SKM-1 treated with dmso at 0.1 percent for 144 hours (cell line): ENCODE results near the gene EPS8L2.

Source experiments
- DNase-seq: peaks from one replicate; lab custom pipeline; 2025; ENCODE audit not compliant: unreplicated experiment; lab: John Stamatoyannopoulos, UW

Gene EPS8L2

DNA sequence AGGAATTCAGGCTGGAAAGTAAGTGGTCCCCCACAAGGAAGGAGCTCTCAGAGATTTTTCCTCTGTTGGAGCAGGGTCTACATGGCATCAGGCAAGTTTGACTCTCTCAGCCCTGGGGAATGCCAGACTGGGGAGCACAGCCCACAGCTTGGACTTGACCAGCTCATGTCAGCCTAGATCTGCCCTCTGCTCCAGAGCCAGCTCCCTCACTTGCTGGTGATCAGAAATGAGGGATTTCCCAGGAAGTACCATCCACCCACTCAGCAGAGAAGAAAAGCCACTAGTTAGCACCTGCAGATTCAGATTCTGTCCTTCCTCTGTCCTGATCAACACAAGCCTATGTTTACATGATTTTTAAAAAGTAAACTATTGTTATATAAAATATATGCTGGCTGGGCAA lies 54.2 kb downstream of the EPS8L2 start:
- no peak for DNase-seq

DNA sequence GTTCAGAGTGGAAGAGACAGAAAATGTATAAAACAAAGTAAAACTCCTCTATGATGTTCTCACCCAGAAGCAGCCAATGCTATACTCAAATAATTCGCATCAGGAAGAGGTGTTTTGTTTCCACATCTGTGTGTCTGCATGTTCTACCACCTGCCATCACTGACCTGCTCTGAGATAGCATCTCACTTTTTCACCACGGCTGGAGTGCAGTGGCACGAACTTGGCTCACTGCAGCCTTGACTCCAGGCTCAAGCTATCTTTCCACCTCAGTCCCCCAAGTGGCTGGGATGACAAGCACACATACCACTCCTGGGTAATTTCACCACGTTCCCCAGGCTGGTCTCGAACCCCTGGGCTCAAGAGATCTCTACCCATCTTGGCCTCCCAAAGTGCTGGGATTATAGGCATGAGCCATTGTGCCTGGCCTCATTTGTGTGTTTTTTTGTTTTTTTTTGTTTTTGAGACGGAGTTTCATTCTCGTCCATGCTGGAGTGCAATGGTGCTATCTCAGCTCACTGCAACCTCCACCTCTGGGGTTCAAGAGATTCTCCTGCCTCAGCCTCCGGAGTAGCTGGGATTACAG lies 55.6 kb downstream of the EPS8L2 start:
- no peak for DNase-seq

GRCh38 chr11:762421-763072 lies 56.5 kb downstream of the EPS8L2 start:
- peak; percentile 31 for DNase-seq

- no peak for DNase-seq
Observed at GRCh38 chr11:763073-763463, 57.0 kb downstream of the EPS8L2 start.

DNA sequence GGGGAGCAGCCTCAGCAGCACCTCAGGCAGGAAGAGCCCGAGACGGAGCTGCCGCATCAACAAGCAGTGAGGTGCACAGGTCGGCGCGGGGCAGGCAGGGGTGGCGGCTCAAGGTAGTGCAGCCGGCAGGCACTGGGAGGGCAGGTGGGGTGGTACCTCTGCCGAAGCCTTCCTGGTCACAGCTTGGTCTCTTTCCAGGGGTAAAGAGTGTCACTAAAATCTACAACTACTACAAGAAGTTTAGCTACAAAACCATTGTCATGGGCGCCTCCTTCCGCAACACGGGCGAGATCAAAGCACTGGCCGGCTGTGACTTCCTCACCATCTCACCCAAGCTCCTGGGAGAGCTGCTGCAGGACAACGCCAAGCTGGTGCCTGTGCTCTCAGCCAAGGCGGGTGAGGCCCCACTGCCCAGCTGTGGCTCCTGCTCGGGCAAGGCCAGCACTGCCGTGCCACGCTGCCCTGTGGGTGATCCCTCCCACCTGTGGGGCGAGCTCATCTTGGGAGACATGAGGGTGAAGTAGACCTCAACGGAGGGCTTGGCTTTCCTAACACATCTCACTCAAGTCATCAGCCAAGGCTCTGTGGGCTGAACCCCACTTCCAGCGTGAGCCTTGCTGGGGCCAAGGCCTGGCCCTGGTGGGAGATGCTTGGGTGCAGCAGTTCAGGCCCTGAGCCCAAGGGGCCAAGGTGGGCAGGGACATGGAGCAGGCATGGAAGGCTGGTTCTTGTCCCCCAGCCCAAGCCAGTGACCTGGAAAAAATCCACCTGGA lies 57.7 kb downstream of the EPS8L2 start:
- DNase-seq: no peak

GRCh38 chr11:764322-765024 lies 58.4 kb downstream of the EPS8L2 start:
- DNase-seq: no peak

DNA sequence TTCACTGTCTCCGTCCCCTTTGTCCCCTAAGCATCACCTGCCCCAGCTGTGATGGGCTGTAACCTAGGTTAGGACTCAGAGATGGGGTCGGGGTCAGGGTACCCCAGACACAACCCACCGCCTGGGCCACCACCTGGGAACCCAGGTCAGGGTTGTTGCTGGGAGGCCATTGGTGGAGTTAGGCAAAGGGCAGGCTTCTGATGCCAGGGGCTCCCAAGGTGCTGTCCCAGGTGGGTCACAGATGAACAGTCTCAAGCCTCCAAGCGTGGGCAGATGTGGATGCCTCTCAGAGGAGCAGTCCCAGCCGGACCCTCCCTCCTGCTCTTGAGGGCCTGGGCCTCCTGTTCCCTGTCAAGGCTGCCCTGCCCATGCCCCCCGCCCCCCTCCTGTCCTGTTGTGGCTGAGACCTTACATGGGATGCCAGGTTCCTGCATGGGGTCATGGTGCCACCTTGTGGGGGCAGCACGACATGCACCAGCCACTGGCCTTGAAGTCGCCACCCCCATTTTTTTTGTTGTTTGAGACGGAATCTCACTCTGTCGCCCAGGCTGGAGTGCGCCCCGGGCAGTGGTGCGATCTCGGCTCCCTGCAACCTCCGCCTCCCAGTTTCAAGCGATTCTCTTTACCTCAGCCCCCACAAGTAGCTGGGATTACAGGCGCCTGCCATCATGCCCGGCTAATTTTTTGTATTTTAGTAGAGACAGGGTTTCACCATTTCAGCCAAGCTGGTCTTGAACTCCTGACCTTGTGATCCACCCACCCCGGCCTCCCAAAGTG lies 59.2 kb downstream of the EPS8L2 start:
- peak; percentile 17 for DNase-seq

GRCh38 chr11:765802-766091 lies 59.7 kb downstream of the EPS8L2 start:
- DNase-seq: no peak

DNA sequence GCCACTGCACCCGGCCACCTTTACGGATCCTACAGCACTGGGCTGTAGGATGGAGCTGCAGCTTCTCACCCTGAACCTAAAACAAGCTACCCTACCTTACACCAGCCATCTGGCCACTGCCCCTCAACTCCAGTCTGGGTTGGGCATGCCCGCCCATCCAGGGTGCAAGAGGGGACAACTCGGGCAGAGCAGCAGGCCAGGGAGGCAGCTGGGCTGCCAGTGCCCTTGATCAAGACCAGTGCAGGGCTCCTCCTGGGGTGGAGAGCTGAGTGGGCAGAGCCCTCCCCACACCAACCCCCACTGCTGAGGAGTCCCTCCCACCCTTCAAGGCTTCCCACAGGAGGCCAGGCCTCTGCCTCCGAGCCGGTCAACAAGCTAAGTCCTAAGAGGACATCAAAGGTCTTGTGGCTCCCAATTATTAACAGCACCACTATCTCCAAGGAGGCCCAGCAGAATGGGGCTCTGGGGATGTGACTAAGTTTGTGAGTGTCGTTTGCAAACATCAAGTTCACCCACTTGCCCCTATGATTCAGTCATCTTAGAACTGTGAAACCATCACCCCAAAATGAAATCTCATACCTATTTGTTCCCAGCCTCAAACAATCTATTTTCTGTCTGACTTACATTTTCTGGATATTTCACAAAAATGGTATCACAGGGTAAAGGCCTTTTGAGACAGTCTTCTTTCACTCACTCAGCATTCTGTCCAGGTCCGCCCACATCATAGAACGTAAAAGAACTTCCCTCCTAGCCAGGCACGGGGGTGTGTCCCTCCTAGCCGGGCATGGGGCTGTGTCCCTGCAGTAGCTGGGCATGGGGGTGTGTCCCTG lies 60.3 kb downstream of the EPS8L2 start:
- DNase-seq: no peak

GRCh38 chr11:766936-767210 lies 60.8 kb downstream of the EPS8L2 start:
- DNase-seq: no peak

DNA sequence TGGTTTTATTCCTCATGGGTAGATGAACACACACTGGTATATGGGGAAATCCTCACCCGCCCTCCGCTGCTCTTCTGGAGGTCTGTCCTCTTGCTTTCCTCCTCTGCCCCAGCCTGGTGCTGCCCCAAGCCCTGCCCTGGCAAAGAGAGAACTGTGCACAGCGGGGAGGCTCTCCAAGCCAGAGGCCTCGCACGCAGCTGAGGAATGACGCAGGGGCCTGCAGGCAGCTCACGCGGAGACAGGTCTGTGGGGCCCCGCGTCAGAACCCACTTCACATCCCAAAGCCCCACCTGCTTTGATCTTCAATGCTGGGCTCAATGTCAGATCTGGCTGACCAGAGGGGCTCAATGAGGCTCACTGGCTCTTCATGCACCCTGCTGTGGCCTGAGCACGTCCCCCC lies 61.2 kb downstream of the EPS8L2 start:
- DNase-seq: no peak

GRCh38 chr11:769887-770641 lies 64.0 kb downstream of the EPS8L2 start:
- no peak for DNase-seq

DNA sequence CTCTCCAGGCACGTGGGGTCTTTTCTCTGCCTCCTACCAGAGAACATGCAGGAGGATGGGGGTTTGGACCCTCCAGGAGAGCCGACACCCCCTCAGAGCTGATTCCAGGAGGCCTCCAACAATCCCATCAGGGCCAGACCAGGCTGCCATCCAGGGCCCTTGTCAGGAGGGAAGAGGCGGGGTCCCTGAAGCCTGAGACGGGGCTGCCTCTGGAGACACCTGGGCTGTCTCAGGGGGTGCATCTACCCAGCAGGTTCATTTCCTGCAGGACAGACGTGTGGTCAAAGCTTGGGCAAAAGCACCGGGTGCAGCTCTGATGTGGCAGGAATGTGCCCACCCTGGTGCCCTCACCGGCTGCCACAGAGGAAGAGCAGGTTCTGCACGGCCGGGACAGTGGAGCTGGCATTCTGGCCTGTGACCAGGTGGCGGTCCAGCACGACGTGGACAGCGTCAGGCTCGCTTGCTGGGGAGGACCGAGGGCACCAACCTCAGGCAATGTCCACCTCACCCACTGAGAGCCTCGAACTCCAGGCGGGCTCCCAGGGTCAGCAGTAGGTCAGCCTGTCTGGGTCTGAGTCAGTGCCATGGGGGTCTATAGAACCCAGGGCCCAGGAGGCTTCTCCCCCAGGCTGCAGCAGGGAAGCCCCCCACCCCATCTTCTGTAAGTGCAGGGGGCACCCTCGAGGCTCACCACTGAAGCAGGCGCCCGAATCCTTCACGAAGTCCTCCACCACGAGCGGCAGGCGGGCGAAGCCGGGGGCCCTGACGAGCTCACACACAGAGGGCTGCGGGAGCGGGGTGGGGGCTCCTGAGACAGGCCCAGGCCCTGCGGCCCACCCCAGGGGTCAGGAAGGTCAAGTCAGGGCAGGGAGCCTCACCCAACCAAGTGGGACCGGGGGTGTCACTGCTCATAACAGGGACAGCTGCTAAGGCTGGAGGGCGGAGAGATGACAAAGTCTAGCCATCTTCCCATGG lies 64.9 kb downstream of the EPS8L2 start:
- DNase-seq: no peak

DNA sequence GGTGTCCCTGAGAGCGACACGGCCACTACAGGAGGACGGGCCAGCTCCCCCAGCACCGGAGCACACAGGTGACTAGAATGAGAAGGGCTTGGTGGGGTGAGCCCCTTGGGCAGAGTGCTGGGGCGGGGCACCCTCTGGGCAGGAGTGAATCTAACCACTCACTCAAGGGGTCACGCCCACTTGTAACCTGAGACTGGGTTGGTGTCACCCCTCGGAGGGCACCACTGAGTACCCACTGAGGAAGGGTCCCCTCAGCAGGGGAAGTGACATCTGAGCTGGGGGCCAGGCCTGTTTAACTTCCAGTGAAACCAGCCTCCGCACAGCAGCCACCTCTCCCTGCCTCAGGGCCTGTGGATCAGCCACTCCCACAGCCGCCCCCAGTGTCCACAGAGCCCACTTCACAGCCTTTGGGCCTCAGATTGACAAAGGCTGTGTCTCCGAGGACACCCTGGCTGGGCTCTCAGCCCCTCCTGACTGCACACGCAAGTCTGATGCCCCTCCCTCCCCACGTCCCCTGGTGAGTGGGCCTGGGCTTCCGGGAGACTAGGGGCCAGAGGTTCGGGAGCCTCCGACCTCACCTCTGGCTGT lies 65.7 kb downstream of the EPS8L2 start:
- no peak for DNase-seq

DNA sequence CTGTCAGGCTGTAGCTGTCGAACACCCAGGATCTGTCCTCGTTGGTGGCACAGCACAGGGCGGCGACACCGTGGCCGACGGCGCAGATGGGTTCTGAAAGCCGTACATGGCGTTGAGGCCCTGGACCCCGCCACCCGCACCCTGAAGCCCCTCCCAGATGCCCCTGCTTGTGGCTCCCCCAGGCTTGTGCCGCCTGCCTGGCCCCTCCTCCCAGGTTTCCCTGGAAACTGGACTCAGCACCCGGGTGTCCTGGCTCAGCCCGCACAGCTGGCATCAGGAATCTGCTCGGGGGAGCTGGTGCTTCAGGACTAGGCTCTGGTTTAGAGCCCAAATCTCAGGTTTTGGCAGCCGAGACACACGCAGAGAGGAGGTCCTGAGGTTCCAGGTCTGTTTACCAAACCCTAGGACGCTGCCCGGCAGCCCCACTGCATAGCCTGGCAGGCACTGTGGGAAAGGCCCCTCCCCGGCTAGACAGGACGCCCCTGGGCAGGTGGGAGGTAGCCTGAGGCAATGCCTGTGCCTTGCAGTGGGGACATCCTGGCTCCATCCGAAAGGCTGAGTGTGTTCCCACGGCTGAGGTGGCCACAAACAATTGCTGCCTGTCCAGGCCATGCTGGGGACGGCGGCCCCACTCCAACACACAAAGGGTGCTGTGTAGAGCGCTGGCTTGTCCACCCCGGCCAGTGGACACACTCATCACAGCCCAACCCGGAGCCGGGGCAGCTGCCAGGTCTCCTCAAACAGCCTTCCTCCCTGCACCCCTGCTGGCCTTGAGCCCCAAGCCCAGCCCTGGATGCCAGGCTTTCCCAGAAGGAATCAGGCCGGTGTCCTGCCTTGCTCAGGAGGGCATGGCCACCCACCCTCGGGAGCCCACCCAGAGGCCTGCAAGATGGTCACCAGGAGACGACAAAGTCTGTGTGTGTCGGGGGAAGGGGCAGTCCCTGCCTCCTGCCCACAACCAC lies 66.7 kb downstream of the EPS8L2 start:
- DNase-seq: no peak

DNA sequence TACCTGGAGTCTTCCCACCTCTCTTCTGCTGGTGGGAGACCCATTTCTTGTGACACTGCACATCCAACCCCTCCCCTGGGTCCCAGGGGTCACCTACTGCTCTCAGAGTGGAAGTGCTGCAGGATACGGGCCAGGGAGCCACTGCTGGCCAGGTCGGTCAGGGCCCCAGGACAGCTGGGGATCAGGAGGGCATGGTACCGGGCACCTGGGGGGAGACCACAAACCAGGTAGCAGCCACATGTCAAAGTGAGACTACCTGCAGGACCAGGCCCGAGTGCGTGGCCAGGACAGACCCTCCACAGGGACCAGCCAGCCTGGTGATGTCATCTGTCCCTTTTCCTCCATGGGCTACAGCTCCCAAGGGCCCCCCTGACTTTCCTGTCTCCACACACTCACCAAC lies 67.4 kb downstream of the EPS8L2 start:
- no peak for DNase-seq

GRCh38 chr11:773830-774229 lies 67.8 kb downstream of the EPS8L2 start:
- no peak for DNase-seq
